HUES6 (cell line): ENCODE results near the gene TGM2.

Source experiments
- H3K27ac ChIP-seq: 2 replicates; pipeline ENCODE4 v1.7.0; 2013; ENCODE audit warnings: low read depth, mild to moderate bottlenecking, low read length, inconsistent platforms
- H3K27me3 ChIP-seq: 2 replicates; pipeline ENCODE4 v1.6.1; 2013; ENCODE audit warnings: low read length; ENCODE audit not compliant: control insufficient read depth, insufficient read depth
- H3K36me3 ChIP-seq: 2 replicates; pipeline ENCODE4 v1.6.1; 2013; ENCODE audit warnings: low read length; ENCODE audit not compliant: control insufficient read depth, insufficient read depth
- H3K4me1 ChIP-seq: 2 replicates; pipeline ENCODE4 v1.6.1; 2013; ENCODE audit warnings: low read length; ENCODE audit not compliant: control insufficient read depth, insufficient read depth
- H3K4me3 ChIP-seq: 2 replicates; pipeline ENCODE4 v1.5.1; 2013; ENCODE audit warnings: low read depth, low read length
- H3K9ac ChIP-seq: one replicate; pipeline ENCODE4 v1.6.1; 2013; ENCODE audit warnings: mild to moderate bottlenecking, low read length
- H3K9me3 ChIP-seq: 2 replicates; pipeline ENCODE4 v1.6.1; 2013; ENCODE audit warnings: low read depth, low read length; ENCODE audit not compliant: control insufficient read depth, insufficient read depth

Gene TGM2

DNA sequence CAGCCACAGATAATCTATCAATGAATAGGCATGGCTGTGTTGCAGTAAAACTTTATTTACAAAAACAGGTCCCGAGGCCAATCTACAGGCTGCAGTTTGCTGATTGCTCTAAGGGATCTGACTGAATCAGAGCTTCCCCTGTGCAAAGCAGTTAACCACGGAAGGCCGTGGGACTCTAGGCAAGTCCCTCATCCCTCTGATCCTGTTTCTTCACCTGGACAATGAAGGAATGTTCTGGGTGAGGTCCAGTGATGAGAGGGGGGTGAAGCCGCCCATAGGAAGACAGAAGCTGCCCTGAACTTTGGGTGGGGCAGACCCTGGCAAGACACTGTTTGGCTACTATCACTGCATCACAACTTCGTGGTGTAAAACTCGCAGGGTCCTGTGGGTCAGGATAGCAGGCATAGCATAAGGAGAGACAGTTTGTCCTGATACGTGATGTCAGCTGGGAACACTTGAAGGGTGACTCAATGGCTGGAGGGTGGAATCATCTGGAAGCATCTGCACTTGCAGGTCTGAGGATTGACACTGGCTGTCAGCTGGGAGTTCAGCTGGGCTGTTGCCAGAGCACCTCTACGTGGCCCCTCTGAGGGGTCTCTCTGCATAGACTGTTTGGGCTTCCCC is 33.3 kb upstream of the TGM2 start:
- H3K9me3 ChIP-seq = no peaks in the 10 kb centered on the region
- no peak overlapping the region for H3K27ac ChIP-seq
- H3K36me3 ChIP-seq = no peaks in the 10 kb centered on the region
- H3K4me3 ChIP-seq = no peak overlapping the region
- peaks cover 9% of the 10 kb centered on the region; the same call in 1 of the 2 replicates for H3K4me1 ChIP-seq
- no peaks in the 10 kb centered on the region for H3K27me3 ChIP-seq
- no peak overlapping the region for H3K9ac ChIP-seq

DNA sequence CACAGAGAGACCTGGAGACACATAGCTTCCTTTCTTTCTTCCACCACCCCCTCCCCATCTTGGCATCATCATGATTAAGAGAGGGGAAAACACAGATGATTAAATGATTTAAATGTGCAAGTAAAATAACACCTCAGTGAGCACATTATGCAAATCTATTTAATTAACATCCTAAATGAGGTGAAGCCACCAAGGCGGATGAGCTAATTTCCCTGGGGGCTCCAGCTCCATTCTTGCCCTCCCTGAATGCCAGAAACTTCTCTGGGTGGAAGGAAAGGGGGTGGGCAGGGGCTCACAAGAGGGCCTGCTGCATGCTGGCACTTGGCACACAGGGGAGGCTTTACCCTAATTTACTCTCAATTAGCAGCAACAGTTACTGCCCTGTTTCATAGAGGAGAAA is 32.5 kb upstream of the TGM2 start:
- Histone ChIP-seq H3K27ac (no peak overlapping the region), H3K4me3 (no peak overlapping the region), H3K36me3 (no peaks in the 10 kb centered on the region), H3K4me1 (peaks cover 9% of the 10 kb centered on the region; the same call in 1 of the 2 replicates), H3K9me3 (no peaks in the 10 kb centered on the region), H3K9ac (no peak overlapping the region), H3K27me3 (no peaks in the 10 kb centered on the region)

DNA sequence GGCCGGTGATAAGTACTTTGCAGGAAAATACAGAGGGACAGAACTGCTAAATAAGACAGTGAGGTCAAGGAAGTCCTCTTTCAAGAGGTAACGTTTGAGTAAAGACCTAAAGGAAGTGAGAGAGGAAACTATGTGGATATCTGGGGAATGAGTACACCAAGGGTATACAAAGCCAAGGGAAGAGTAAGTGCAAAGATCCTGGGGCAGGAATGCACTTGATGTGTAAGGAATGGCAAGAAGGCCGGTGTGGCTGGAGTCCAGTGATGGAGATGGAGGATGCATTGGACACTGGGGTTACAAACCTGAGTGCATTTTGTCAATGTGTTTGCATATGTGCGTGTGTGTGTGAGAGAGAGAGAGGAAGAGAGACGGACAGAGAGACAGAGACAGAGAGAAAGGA is 32.1 kb upstream of the TGM2 start:
- Histone ChIP-seq H3K27me3 (no peaks in the 10 kb centered on the region), H3K9me3 (no peaks in the 10 kb centered on the region), H3K4me3 (no peak overlapping the region), H3K9ac (no peak overlapping the region), H3K4me1 (peaks cover 9% of the 10 kb centered on the region; the same call in 1 of the 2 replicates), H3K36me3 (no peaks in the 10 kb centered on the region), H3K27ac (no peak overlapping the region)

DNA sequence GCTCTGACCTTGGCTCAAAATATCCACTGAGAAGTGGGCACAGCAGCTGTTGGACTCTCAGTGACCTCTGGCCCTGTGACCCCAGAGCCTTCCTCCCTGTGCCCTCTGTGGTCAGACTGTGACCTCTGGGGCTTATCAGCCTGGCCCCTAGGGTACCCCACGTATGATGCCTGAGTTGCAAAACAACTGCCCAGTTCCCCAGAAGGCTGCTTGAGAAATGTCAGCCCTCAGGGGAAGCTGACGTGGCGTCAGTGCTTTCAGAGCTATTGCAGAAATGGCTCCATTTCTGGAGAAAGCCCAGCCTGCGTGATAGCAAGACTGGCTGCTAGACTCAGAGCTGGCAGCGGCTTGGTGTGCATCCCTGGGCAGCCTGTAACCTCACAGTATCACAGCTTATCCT is 31.5 kb upstream of the TGM2 start:
- Histone ChIP-seq H3K36me3 (no peaks in the 10 kb centered on the region), H3K4me1 (peaks cover 9% of the 10 kb centered on the region; the same call in 1 of the 2 replicates), H3K9me3 (no peaks in the 10 kb centered on the region), H3K9ac (no peak overlapping the region), H3K27ac (no peak overlapping the region), H3K27me3 (no peaks in the 10 kb centered on the region), H3K4me3 (no peak overlapping the region)

DNA sequence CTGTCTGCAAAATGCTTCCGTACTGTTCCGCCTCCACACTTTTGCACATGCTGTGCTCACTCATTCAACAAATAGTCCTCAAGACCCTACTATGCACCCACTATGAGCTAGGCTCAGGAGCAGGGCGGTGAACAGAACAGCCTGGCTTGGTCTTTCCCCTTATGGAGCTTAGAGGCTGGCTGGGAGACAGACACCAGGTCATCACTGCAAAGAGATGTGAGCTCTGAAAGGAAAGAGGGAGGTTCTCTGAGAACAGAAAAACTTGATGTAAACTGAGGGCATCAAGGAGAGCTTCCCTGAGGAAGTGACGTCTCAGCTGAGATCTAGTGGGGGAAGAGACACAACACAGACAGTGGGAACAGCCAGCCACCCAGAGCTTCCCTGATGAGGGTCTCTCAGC is 31.0 kb upstream of the TGM2 start:
- no peaks in the 10 kb centered on the region for H3K27me3 ChIP-seq
- no peaks in the 10 kb centered on the region for H3K9me3 ChIP-seq
- H3K4me3 ChIP-seq = no peak overlapping the region
- no peaks in the 10 kb centered on the region for H3K36me3 ChIP-seq
- H3K9ac ChIP-seq = no peak overlapping the region
- H3K4me1 ChIP-seq = peaks cover 9% of the 10 kb centered on the region; the same call in 1 of the 2 replicates
- no peak overlapping the region for H3K27ac ChIP-seq

DNA sequence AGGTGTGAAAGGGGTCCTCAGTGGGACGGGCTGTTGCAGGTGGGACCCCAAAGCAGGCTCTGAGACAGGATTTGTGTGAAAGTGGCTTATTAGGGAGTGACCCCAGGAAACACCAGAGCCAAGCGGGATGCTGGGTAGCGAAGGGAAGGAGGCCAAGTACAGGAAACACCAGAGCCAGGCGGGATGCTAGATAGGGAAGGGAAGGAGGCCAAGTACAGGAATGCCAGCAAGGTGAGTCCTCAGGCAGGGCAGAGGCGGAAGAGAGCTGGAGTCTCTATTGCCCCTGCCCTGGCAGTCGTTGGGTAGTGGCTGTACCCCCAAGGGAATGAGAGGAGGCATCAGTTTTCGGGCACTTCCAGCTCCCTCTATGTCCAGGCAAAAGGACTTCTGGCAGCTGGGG is 30.5 kb upstream of the TGM2 start:
- Histone ChIP-seq H3K9ac (no peak overlapping the region), H3K36me3 (no peaks in the 10 kb centered on the region), H3K4me1 (peaks cover 9% of the 10 kb centered on the region; the same call in 1 of the 2 replicates), H3K27ac (no peak overlapping the region), H3K4me3 (no peak overlapping the region), H3K9me3 (no peaks in the 10 kb centered on the region), H3K27me3 (no peaks in the 10 kb centered on the region)

DNA sequence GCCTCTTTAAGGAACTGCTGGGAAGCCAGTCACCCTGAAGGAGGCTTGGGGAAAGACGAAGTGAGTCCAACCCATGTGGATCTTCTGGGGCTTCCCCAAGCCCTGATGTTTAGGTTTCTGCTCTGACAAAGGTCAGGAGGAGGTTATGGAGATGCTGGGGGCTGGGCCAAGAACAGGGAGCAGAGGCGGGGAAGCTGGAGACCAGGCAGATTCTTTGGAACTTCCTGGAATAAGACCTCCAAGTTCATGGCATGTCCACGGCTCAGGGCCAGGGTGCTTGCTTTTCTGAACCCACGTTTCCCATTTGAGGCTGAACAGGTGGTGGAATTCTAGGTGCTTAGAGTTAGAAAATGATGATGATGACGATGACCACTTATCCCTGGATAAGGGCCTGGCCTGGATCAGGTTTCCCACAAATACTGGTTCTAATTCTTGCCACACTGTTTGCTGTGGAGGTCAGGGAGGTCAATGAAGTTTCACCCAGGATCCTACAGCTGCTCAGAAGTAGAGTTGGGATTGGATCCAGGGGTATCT is 30.0 kb upstream of the TGM2 start:
- H3K36me3 ChIP-seq = no peaks in the 10 kb centered on the region
- H3K4me1 ChIP-seq = peaks cover 9% of the 10 kb centered on the region; the same call in 1 of the 2 replicates
- no peaks in the 10 kb centered on the region for H3K9me3 ChIP-seq
- no peak overlapping the region for H3K4me3 ChIP-seq
- H3K9ac ChIP-seq = no peak overlapping the region
- no peaks in the 10 kb centered on the region for H3K27me3 ChIP-seq
- no peak overlapping the region for H3K27ac ChIP-seq

DNA sequence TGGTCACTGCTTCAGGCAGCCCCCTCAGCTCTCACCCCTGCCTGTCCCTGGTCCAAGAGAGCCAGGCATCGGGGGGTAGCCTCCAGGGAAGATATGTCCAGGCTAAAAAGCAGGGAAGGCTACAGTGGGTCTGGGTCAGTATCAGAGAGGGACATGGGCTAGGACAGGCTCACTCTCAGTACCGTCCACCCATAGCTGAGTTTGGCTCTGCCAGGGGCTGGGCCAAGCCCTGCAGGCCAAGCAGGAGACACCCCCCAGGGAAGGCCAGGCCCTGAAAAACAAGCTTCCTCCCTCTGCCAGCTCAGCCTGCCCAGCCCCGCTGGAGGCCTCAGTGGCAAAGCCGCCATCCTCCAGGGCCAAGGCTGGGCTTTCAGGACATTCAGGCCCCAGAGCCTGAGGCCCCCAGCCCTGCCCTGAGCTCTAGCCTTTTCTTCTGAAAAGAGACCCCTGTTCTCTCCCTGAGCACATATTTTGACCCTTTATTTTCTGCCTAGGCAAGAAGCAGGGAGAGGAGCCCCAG is 28.6 kb upstream of the TGM2 start:
- Histone ChIP-seq H3K4me3 (no peak overlapping the region), H3K9ac (no peak overlapping the region), H3K36me3 (no peaks in the 10 kb centered on the region), H3K27me3 (no peaks in the 10 kb centered on the region), H3K9me3 (no peaks in the 10 kb centered on the region), H3K27ac (no peak overlapping the region), H3K4me1 (peaks cover 7% of the 10 kb centered on the region; the same call in 1 of the 2 replicates)

DNA sequence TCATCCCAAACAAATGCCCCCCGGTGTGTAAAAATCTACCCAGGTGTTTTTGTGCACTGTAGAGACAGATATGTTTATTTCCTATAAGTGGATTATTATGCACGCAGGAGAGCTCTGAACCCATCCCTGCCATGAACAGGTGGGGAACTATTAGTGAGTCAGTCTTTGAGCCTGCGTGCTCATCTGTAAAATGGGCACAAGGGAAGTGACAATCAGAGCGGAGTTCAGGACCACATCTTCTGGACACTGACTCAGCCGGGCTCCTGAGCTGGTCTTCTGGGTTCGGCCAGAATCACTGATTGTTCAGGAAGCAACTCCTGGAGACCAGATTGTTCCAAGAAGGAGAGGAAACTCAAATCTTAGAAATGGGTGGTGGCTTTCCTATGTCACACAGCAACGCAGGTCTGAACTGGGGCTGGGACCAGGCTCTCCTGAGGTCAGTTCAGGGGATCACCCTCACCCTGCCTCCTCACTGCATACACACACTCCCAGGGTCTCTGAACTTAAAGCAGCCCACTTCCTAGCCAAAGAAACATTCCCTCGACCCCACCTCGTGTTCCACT is 27.3 kb upstream of the TGM2 start:
- peaks cover 2% of the 10 kb centered on the region; the same call in 1 of the 2 replicates for H3K4me1 ChIP-seq
- H3K27ac ChIP-seq = no peak overlapping the region
- H3K9ac ChIP-seq = no peak overlapping the region
- H3K9me3 ChIP-seq = no peaks in the 10 kb centered on the region
- H3K36me3 ChIP-seq = no peaks in the 10 kb centered on the region
- H3K27me3 ChIP-seq = no peaks in the 10 kb centered on the region
- H3K4me3 ChIP-seq = no peak overlapping the region

DNA sequence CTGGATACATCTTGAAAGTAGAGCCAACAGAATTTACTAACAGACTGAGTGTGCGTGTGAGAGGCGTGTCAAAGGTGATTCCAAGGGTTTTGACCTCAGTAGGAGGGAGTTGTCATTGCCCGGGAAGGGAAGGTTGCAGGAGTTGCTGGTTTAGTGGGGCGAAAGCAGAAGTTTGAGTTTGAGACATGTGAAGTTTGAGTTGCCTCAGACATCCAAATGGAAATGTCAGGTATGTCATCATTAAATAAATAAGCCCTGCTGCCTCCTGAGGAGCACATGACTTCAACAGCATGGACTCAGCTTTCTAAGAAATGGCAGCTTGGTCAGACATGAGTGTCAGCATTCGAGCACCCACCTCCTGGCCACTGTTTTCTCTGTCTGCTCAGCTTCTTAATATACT is 26.6 kb upstream of the TGM2 start:
- no peaks in the 10 kb centered on the region for H3K9me3 ChIP-seq
- no peak overlapping the region for H3K9ac ChIP-seq
- H3K27ac ChIP-seq = no peak overlapping the region
- H3K36me3 ChIP-seq = no peaks in the 10 kb centered on the region
- no peak overlapping the region for H3K4me3 ChIP-seq
- peaks cover 4% of the 10 kb centered on the region; the same call in 1 of the 2 replicates for H3K4me1 ChIP-seq
- no peaks in the 10 kb centered on the region for H3K27me3 ChIP-seq

DNA sequence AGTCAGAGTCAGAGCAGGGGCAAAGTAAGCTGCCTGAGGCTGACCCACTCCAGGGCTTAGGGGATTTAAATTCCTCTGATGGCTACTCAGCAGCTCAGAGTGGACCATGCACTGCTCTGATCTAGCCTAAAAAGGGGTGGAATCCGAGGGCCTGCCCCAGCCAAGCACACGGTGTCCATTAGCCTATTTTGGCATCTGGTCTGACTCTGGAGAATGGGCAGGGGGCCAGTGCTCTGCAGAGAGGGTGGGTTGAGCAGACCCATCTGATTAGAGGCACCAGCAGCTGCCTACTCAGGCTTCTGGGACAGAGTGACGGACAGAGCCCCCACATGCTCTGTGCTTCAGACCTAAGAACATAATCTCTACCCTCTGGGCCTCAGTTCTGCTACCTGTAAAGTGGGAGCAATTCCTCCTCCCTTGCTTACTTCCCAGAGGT is 25.9 kb upstream of the TGM2 start:
- Histone ChIP-seq H3K4me3 (no peak overlapping the region), H3K27me3 (no peaks in the 10 kb centered on the region)

More for the DNA sequence above, 25.9 kb upstream of the TGM2 start:
- Histone ChIP-seq H3K36me3 (no peaks in the 10 kb centered on the region), H3K4me1 (peaks cover 4% of the 10 kb centered on the region; the same call in 1 of the 2 replicates), H3K9ac (no peak overlapping the region), H3K27ac (no peak overlapping the region), H3K9me3 (no peaks in the 10 kb centered on the region)
